Measurements from ENCODE around the gene KCNMA1.

Gene KCNMA1

GRCh38 chr10:77634939-77635338, 2.7 kb downstream of the KCNMA1 start:
- no peak for DNase-seq (ENCODE audit: low read depth in 2 of 2)

GRCh38 chr10:77633376-77633775, 4.2 kb downstream of the KCNMA1 start:
- no peak for DNase-seq (ENCODE audit: low read depth in 2 of 2)

GRCh38 chr10:77631241-77631640, 6.4 kb downstream of the KCNMA1 start:
- DNase-seq (ENCODE audit: low read depth in 2 of 2) = no peak

- no peak for DNase-seq (ENCODE audit: low read depth in 2 of 2)
Observed at GRCh38 chr10:77630507-77630848, 7.1 kb downstream of the KCNMA1 start.

GRCh38 chr10:77629775-77630506, 7.7 kb downstream of the KCNMA1 start:
- no peak for DNase-seq (ENCODE audit: low read depth in 2 of 2)

GRCh38 chr10:77628906-77629730, 8.5 kb downstream of the KCNMA1 start:
- DNase-seq (ENCODE audit: low read depth in 2 of 2) = no peak

- DNase-seq (ENCODE audit: low read depth in 2 of 2) = no peak
Observed at GRCh38 chr10:77626266-77626935, 11.2 kb downstream of the KCNMA1 start.

- no peak for DNase-seq (ENCODE audit: low read depth in 2 of 2)
Observed at GRCh38 chr10:77625379-77625778, 12.2 kb downstream of the KCNMA1 start.

GRCh38 chr10:77622889-77623291, 14.7 kb downstream of the KCNMA1 start:
- no peak for DNase-seq (ENCODE audit: low read depth in 2 of 2)

- no peak for DNase-seq (ENCODE audit: low read depth in 2 of 2)
Observed at GRCh38 chr10:77620731-77621130, 16.9 kb downstream of the KCNMA1 start.

GRCh38 chr10:77619964-77620703, 17.5 kb downstream of the KCNMA1 start:
- DNase-seq (ENCODE audit: low read depth in 2 of 2) = no peak

GRCh38 chr10:77618117-77618516, 19.5 kb downstream of the KCNMA1 start:
- no peak for DNase-seq (ENCODE audit: low read depth in 2 of 2)

GRCh38 chr10:77616766-77617165, 20.8 kb downstream of the KCNMA1 start:
- DNase-seq (ENCODE audit: low read depth in 2 of 2) = no peak

GRCh38 chr10:77614778-77615625, 22.6 kb downstream of the KCNMA1 start:
- no peak for DNase-seq (ENCODE audit: low read depth in 2 of 2)

- no peak for DNase-seq (ENCODE audit: low read depth in 2 of 2)
Observed at GRCh38 chr10:77613476-77614130, 24.0 kb downstream of the KCNMA1 start.

GRCh38 chr10:77611670-77612069, 25.9 kb downstream of the KCNMA1 start:
- DNase-seq (ENCODE audit: low read depth in 2 of 2) = no peak

GRCh38 chr10:77611221-77611620, 26.4 kb downstream of the KCNMA1 start:
- DNase-seq (ENCODE audit: low read depth in 2 of 2) = no peak

GRCh38 chr10:77609781-77610272, 27.8 kb downstream of the KCNMA1 start:
- no peak for DNase-seq (ENCODE audit: low read depth in 2 of 2)

- DNase-seq (ENCODE audit: low read depth in 2 of 2) = no peak
Observed at GRCh38 chr10:77608281-77608680, 29.3 kb downstream of the KCNMA1 start.

- DNase-seq (ENCODE audit: low read depth in 2 of 2) = no peak
Observed at GRCh38 chr10:77606751-77607150, 30.9 kb downstream of the KCNMA1 start.
